GM12878 (cell line): ENCODE measurements around the gene OR10H2. TPM values are rescaled to one million over a fixed set of nuclear protein-coding genes. Genes with fewer than 3 reads are reported as not detected.

Experiments used
- ATAC-seq: fragments of 200-7000 bp; cut with Tn5 transposase; 3 replicates; pipeline ENCODE4 v1.9.1; 2020; ENCODE audit warnings: mild to moderate bottlenecking, moderate library complexity
- BruUV-seq: library from RNA; stranded (reverse); fragments of 400-500 nt; replicated peaks from 2 replicates; lab custom pipeline; 2021; lab: Mats Ljungman, UMichigan
- CTCF ChIA-PET: fragments of 300-600 bp; sonication (Branson Sonifier 250); formaldehyde crosslinking; extraction: SDS; loops from one replicate; lab custom pipeline; 2021; ENCODE audit warnings: inconsistent platforms; lab: Yijun Ruan, JAX
- POLR2A ChIA-PET: fragments of 350-600 bp; formaldehyde crosslinking; extraction: SDS; loops from one replicate; lab custom pipeline; 2021; ENCODE audit warnings: inconsistent platforms; lab: Charles Lee
- RAD21 ChIA-PET: fragments of 300-600 bp; sonication (Branson Sonifier 250); formaldehyde crosslinking; loops from one replicate; lab custom pipeline; 2023; ENCODE audit warnings: antibody characterized with exemption; ENCODE audit not compliant: unreplicated experiment; lab: Charles Lee
- SMC1A ChIA-PET: fragments of 300-600 bp; sonication (Branson Sonifier 250); formaldehyde crosslinking; loops from one replicate; lab custom pipeline; 2023; ENCODE audit not compliant: unreplicated experiment, uncharacterized antibody; lab: Charles Lee
- DNase-seq: peaks from one replicate; pipeline ENCODE4 v3.0.0-alpha.2; 2011; ENCODE audit warnings: low read depth, low spot score
- FAIRE-seq: peaks from 3 replicates; lab custom pipeline; 2011; peaks lifted over from hg19 to GRCh38; lab: Jason Lieb, UNC
- H2AFZ ChIP-seq: 2 replicates; pipeline ENCODE4 v1.6.0; 2011; ENCODE audit warnings: low read depth, low read length, control low read depth; ENCODE audit not compliant: control insufficient read depth
- H3K27ac ChIP-seq: 2 replicates; pipeline ENCODE4 v1.5.1; 2011; ENCODE audit warnings: control low read depth; ENCODE audit not compliant: control insufficient read depth, insufficient read depth
- H3K27me3 ChIP-seq, 2 experiments: replicated peaks in 1 of 2; 2 replicates each; pipeline versions ENCODE4 v1.6.0 to v1.6.1; 2011; ENCODE audit warnings: low read length in 1 of 2; ENCODE audit not compliant: control insufficient read depth in 2 of 2, insufficient read depth in 2 of 2
- H3K36me3 ChIP-seq, 2 experiments: 2 replicates each; pipeline ENCODE4 v1.5.1; 2011; ENCODE audit warnings: low read length in 1 of 2; ENCODE audit not compliant: control insufficient read depth in 2 of 2, insufficient read depth in 2 of 2
- H3K4me1 ChIP-seq: 2 replicates; pipeline ENCODE4 v1.6.1; 2011; ENCODE audit warnings: mild to moderate bottlenecking, low read length, moderate library complexity, mixed read lengths; ENCODE audit not compliant: control insufficient read depth, insufficient read depth
- H3K4me2 ChIP-seq: 2 replicates; pipeline ENCODE4 v1.6.0; 2011; ENCODE audit warnings: control low read depth; ENCODE audit not compliant: control insufficient read depth, insufficient read depth
- H3K4me3 ChIP-seq: fragments of 200-600 bp; sonication (generic); 2 replicates; pipeline ENCODE4 v1.5.1; 2016
- H3K79me2 ChIP-seq: 2 replicates; pipeline ENCODE4 v1.6.0; 2011; ENCODE audit warnings: low read length; ENCODE audit not compliant: control insufficient read depth, insufficient read depth
- H3K9ac ChIP-seq: 2 replicates; pipeline ENCODE4 v1.8.0; 2011; ENCODE audit warnings: low read length, control low read depth, mixed read lengths; ENCODE audit not compliant: control insufficient read depth, insufficient read depth
- H3K9me3 ChIP-seq: replicated peaks from 3 replicates; pipeline ENCODE4 v1.5.1; 2011; ENCODE audit warnings: mild to moderate bottlenecking, low read length; ENCODE audit not compliant: control insufficient read depth, insufficient read depth
- H4K20me1 ChIP-seq: 2 replicates; pipeline ENCODE4 v1.6.0; 2011; ENCODE audit not compliant: control insufficient read depth, insufficient read depth
- BCL3 ChIP-seq: IDR thresholded peaks from 2 replicates; pipeline ENCODE4 v1.6.1; 2011; ENCODE audit warnings: borderline replicate concordance, low read depth, mild to moderate bottlenecking, moderate library complexity, low read length; ENCODE audit not compliant: insufficient read depth, poor library complexity, severe bottlenecking
- BMI1 ChIP-seq: fragments of 450-650 bp; IDR thresholded peaks from 2 replicates; pipeline ENCODE4 v1.6.1; 2016; ENCODE audit warnings: mild to moderate bottlenecking, moderate library complexity, borderline replicate concordance
- EED ChIP-seq: sonication (generic); IDR thresholded peaks from 2 replicates; pipeline ENCODE4 v1.6.1; 2016; ENCODE audit warnings: antibody characterized with exemption, low read depth
- EGR1 ChIP-seq, 2 experiments: IDR thresholded peaks; 1 replicate in 1 of 2; 2 replicates in 1 of 2; pipeline ENCODE4 v1.6.1; 2011 to 2012; ENCODE audit warnings: low read depth in 2 of 2, low read length in 2 of 2, borderline replicate concordance in 1 of 2, mild to moderate bottlenecking in 1 of 2, moderate library complexity in 1 of 2
- FOS ChIP-seq: IDR thresholded peaks from 3 replicates; pipeline ENCODE4 v1.6.1; 2011; ENCODE audit warnings: borderline replicate concordance; ENCODE audit not compliant: insufficient read length; ENCODE audit errors: extremely low read depth
- KDM1A ChIP-seq: fragments of 200-600 bp; sonication (generic); IDR thresholded peaks from 2 replicates; pipeline ENCODE4 v1.6.1; 2016; ENCODE audit warnings: borderline replicate concordance
- MTA3 ChIP-seq: IDR thresholded peaks from 2 replicates; pipeline ENCODE4 v1.6.1; 2012; ENCODE audit warnings: low read length, inconsistent platforms, borderline replicate concordance
- PBX3 ChIP-seq: IDR thresholded peaks from 2 replicates; pipeline ENCODE4 v1.6.1; 2011; ENCODE audit warnings: mild to moderate bottlenecking, low read depth, low read length, moderate library complexity; ENCODE audit not compliant: insufficient replicate concordance
- PKNOX1 ChIP-seq: fragments of 450-650 bp; IDR thresholded peaks from 2 replicates; pipeline ENCODE4 v1.6.1; 2016; ENCODE audit warnings: mild to moderate bottlenecking
- REST ChIP-seq: IDR thresholded peaks from 2 replicates; pipeline ENCODE4 v1.6.1; 2012; ENCODE audit warnings: mild to moderate bottlenecking, low read depth, low read length
- SP1 ChIP-seq: IDR thresholded peaks from one replicate; pipeline ENCODE4 v1.6.1; 2011; ENCODE audit warnings: low read depth, low read length
- ZBTB11 ChIP-seq: fragments of 450-650 bp; formaldehyde crosslinking; IDR thresholded peaks from 2 replicates; pipeline ENCODE4 v1.5.0; 2022; ENCODE audit warnings: mild to moderate bottlenecking, missing genetic modification characterization
- WGBS: methylation state at CpG from one replicate; pipeline ENCODE4 v1.1.6; 2016; ENCODE audit warnings: low lambda C conversion rate; ENCODE audit not compliant: insufficient replicate concordance, insufficient coverage; ENCODE audit errors: missing lambda C conversion rate; 5-methylcytosine and 5-hydroxymethylcytosine counted together
- in situ Hi-C: fragments of 300-500 bp; cut with MboI; formaldehyde crosslinking; loops from 9 replicates; pipeline ENCODE4 v1.14.3; 2018; ENCODE audit warnings: mixed read lengths
- intact Hi-C: fragments of 100-400 bp; cut with micrococcal nuclease; formaldehyde crosslinking; loops from one replicate; pipeline ENCODE4 v1.14.2; 2022; ENCODE audit not compliant: unreplicated experiment
- polyA plus RNA-seq, 11 experiments: library from polyadenylated mRNA; depleted of rRNA in 4 of 11; unstranded in 6 of 11; stranded (reverse) in 5 of 11; fragments of >200 nt; fragmentation: Nextera tagmentation in 4 of 11; fragmentation: Illumina TruSeq in 1 of 11; extraction: Ambion mirVana in 4 of 11; extraction: Trizol in 1 of 11; gene quantifications; 1 replicate in 1 of 11; 2 replicates in 10 of 11; pipeline versions ENCODE4 v1.2.1 to v1.2.3, GENCODE V29; 2011 to 2016; ENCODE audit warnings: inconsistent platforms in 2 of 11, missing spikeins in 2 of 11, low read depth in 1 of 11
- total RNA-seq, 4 experiments: library from RNA; depleted of rRNA in 3 of 4; stranded (reverse); fragments of >200 nt in 3 of 4; fragmentation: Illumina TruSeq in 1 of 4; extraction: Trizol in 1 of 4; gene quantifications; 2 replicates each; pipeline versions ENCODE4 v1.2.1 to v1.2.3, GENCODE V29; 2013 to 2021

Gene OR10H2
- total and polyA plus RNA-seq, 10 of the 15 experiments (the other 5 are each of a cell fraction or from before 2014, with no cell fraction given): not detected

GRCh38 chr19:15727724-15728123 is at the start of gene OR10H2 (continued):
- TF ChIP-seq PKNOX1 (no peak), MTA3 (no peak), FOS (no peak)

- H3K4me3 ChIP-seq: no peak overlapping the region
- no peak overlapping the region for H2AFZ ChIP-seq
- ChIA-PET POLR2A (no interaction called here), SMC1A (no interaction called here), CTCF (no interaction called here), RAD21 (no interaction called here)
- in situ Hi-C loops (no loop called here), intact Hi-C loops (loop anchor here (5.0 kb wide), 1 partner anchor 98 kb away; no protein-coding TSS in a partner anchor)
- H3K4me2 ChIP-seq: no peak overlapping the region
- FAIRE-seq: no peak
- no peak overlapping the region for H3K27ac ChIP-seq
- no peaks in the 10 kb centered on the region for H4K20me1 ChIP-seq
- H3K4me1 ChIP-seq: no peaks in the 10 kb centered on the region
- ATAC-seq: no peak
- H3K27me3 ChIP-seq: no peaks in the 10 kb centered on the region
- no TSS peak for BruUV-seq
- H3K36me3 ChIP-seq: no peaks in the 10 kb centered on the region
- no peaks in the 10 kb centered on the region for H3K79me2 ChIP-seq
- no peak for DNase-seq
- H3K9ac ChIP-seq: no peak overlapping the region
- 0% methylated on average over 4 of the region's 4 CpGs for WGBS
- no peaks in the 10 kb centered on the region for H3K9me3 ChIP-seq
- TF ChIP-seq BCL3 (no peak), BMI1 (no peak), KDM1A (no peak), ZBTB11 (no peak), EED (no peak), SP1 (no peak), EGR1 (IDR thresholded peaks at IDR 0.05; ENCODE audit: borderline replicate concordance in 1 of 2, low read depth in 2 of 2, low read length in 2 of 2) (no peak), PBX3 (no peak), REST (no peak)
These were observed 48.7 kb upstream of the OR10H2 start for GRCh38 chr19:15679089-15679488.
